GM20000 (cell line): ENCODE data around the gene DUS4L.

ENCODE experiments used
- DNase-seq: peaks from one replicate; pipeline ENCODE4 v3.0.0; 2012; ENCODE audit warnings: low spot score
- TF ChIP-seq, protein P1 (sequence below): IDR thresholded peaks from 2 replicates; pipeline ENCODE4 v1.5.1; 2012; ENCODE audit warnings: mild to moderate bottlenecking, control low read depth; ENCODE audit errors: extremely low read depth, missing control alignments

DUS4L gene

GRCh38 chr7:107593025-107593410 lies 29.2 kb downstream of the DUS4L start:
- DNase-seq: no peak
- TF ChIP-seq, protein P1, sequence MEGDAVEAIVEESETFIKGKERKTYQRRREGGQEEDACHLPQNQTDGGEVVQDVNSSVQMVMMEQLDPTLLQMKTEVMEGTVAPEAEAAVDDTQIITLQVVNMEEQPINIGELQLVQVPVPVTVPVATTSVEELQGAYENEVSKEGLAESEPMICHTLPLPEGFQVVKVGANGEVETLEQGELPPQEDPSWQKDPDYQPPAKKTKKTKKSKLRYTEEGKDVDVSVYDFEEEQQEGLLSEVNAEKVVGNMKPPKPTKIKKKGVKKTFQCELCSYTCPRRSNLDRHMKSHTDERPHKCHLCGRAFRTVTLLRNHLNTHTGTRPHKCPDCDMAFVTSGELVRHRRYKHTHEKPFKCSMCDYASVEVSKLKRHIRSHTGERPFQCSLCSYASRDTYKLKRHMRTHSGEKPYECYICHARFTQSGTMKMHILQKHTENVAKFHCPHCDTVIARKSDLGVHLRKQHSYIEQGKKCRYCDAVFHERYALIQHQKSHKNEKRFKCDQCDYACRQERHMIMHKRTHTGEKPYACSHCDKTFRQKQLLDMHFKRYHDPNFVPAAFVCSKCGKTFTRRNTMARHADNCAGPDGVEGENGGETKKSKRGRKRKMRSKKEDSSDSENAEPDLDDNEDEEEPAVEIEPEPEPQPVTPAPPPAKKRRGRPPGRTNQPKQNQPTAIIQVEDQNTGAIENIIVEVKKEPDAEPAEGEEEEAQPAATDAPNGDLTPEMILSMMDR: no peak

- no peak for DNase-seq
Measured at GRCh38 chr7:107594961-107595737, 31.4 kb downstream of the DUS4L start.

DNA sequence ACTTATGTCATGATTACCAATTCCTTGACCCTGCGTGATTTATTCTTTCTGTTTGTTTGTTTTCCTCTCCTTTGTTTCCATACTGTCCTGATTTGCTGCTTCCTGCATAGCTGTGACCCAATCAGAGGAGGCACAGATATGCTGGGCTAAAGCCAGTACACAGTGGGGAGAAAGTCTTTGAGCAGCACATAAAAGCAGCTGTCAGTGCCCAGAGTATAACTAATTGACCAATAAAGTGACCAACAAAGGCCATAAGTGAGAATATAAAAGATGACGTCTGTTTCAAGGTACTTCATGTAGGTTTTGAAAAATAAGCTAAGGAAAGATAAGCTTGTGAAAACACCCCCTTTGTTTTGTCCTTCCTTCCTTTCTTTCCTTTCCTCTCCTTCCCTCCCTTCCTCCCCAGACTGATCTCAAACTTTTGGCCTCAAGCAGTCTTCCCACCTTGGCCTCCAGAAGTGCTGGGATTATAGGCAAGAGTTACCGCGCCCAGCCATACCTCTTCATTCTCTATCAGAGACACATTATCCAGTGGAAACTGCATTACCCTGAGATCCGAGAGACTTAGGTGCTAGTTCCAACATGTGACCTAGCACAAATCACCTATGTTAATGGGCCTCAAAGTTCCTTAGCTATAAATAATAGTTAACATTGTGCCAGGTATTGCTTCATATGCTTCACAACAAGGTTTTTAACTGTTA lies 33.3 kb downstream of the DUS4L start:
- TF ChIP-seq, protein P1: no peak
- DNase-seq: no peak

More at GRCh38 chr7:107594961-107595737, 31.4 kb downstream of the DUS4L start:
- TF ChIP-seq, protein P1: no peak

GRCh38 chr7:107597582-107597916 lies 33.8 kb downstream of the DUS4L start:
- TF ChIP-seq, protein P1: no peak
- DNase-seq: no peak

DNA sequence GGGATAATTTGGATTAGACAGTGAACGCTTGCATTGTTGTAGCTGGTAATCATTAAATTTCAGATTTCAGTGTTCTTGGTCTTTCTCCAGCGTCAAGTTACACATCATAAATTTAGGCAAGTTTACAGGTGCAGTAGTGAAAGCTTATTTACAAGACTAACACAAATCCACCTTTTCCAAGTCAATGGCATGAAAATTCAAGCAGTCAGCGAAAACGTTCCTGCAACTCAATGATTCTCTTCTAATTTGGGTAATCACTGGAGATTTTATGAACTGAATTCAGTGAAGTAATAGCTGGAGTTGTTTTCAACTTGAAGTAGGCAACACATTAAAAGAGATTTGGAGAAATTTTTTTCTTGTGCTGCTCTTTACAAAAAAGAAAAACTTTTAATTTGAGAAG lies 34.2 kb downstream of the DUS4L start:
- DNase-seq: no peak
- TF ChIP-seq, protein P1: no peak

- DNase-seq: no peak
- TF ChIP-seq, protein P1: no peak
Measured at GRCh38 chr7:107599262-107599661, 35.5 kb downstream of the DUS4L start.

DNA sequence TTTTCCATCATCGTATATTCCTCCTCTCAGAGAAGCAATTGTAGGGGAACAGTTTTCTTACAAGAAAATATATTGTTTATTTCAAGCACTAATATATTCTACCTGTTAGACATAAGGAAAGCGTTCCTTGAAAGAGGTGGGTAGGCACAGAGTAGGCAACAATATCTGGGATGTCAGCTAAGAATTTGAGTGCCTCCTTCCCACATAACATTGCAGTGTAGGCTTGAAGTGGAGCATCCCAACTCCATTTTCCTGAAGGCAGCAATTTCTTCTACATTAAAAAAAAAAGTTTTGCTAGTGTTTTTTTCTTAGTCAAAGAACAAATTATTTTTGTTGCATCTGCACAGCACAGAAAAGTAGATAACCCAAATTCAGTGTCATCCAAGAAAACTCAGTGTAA lies 37.0 kb downstream of the DUS4L start:
- no peak for DNase-seq
- TF ChIP-seq, protein P1: no peak
